ENCODE results near the gene AGAP1.

The AGAP1 gene

GRCh38 chr2:235934774-235935484, 441.1 kb downstream of the AGAP1 start:
- no peaks in the 10 kb centered on the region for H3K27me3 ChIP-seq (replicated peaks)
- no peak for TF ChIP-seq CTCF (IDR thresholded peaks at IDR 0.05; ENCODE audit: low read depth, low read length, missing control alignments)
- no peak overlapping the region for H3K27ac ChIP-seq
- no peaks in the 10 kb centered on the region for H3K36me3 ChIP-seq (replicated peaks)
- no peak for DNase-seq
- no peak overlapping the region for H3K4me3 ChIP-seq (ENCODE audit: low read depth, low read length)
- in situ Hi-C loops (cut with HindIII; ENCODE audit: low pct_ligation_motif_present, low sequenced_read_pairs) = no loop called here

- no peaks in the 10 kb centered on the region for H3K36me3 ChIP-seq (replicated peaks)
- TF ChIP-seq CTCF (IDR thresholded peaks at IDR 0.05; ENCODE audit: low read depth, low read length, missing control alignments) = no peak
- no peak overlapping the region for H3K27ac ChIP-seq
- H3K27me3 ChIP-seq (replicated peaks) = no peaks in the 10 kb centered on the region
- H3K4me3 ChIP-seq (ENCODE audit: low read depth, low read length) = no peak overlapping the region
- no peak for DNase-seq
- in situ Hi-C loops (cut with HindIII; ENCODE audit: low pct_ligation_motif_present, low sequenced_read_pairs) = no loop called here
These were observed 441.9 kb downstream of the AGAP1 start for GRCh38 chr2:235935773-235936172.

- in situ Hi-C loops (cut with HindIII; ENCODE audit: low pct_ligation_motif_present, low sequenced_read_pairs) = no loop called here
- H3K27ac ChIP-seq = no peak overlapping the region
- peak; percentile 64 for TF ChIP-seq CTCF (IDR thresholded peaks at IDR 0.05; ENCODE audit: low read depth, low read length, missing control alignments)
- no peak overlapping the region for H3K4me3 ChIP-seq (ENCODE audit: low read depth, low read length)
- no peaks in the 10 kb centered on the region for H3K36me3 ChIP-seq (replicated peaks)
- H3K27me3 ChIP-seq (replicated peaks) = no peaks in the 10 kb centered on the region
- no peak for DNase-seq
These were observed 442.6 kb downstream of the AGAP1 start for GRCh38 chr2:235936493-235936892.

- DNase-seq = no peak
- no peaks in the 10 kb centered on the region for H3K36me3 ChIP-seq (replicated peaks)
- no peaks in the 10 kb centered on the region for H3K27me3 ChIP-seq (replicated peaks)
- in situ Hi-C loops (cut with HindIII; ENCODE audit: low pct_ligation_motif_present, low sequenced_read_pairs) = no loop called here
- TF ChIP-seq CTCF (IDR thresholded peaks at IDR 0.05; ENCODE audit: low read depth, low read length, missing control alignments) = no peak
- H3K4me3 ChIP-seq (ENCODE audit: low read depth, low read length) = no peak overlapping the region
- no peak overlapping the region for H3K27ac ChIP-seq
These were observed 443.2 kb downstream of the AGAP1 start for GRCh38 chr2:235937087-235937486.

GRCh38 chr2:235937526-235937925, 443.7 kb downstream of the AGAP1 start:
- no peak overlapping the region for H3K4me3 ChIP-seq (ENCODE audit: low read depth, low read length)
- no peak for DNase-seq
- in situ Hi-C loops (cut with HindIII; ENCODE audit: low pct_ligation_motif_present, low sequenced_read_pairs) = no loop called here
- TF ChIP-seq CTCF (IDR thresholded peaks at IDR 0.05; ENCODE audit: low read depth, low read length, missing control alignments) = no peak
- no peaks in the 10 kb centered on the region for H3K27me3 ChIP-seq (replicated peaks)
- no peak overlapping the region for H3K27ac ChIP-seq
- H3K36me3 ChIP-seq (replicated peaks) = no peaks in the 10 kb centered on the region

- DNase-seq = no peak
These were observed 444.1 kb downstream of the AGAP1 start for GRCh38 chr2:235937936-235938335.

More at GRCh38 chr2:235937936-235938335, 444.1 kb downstream of the AGAP1 start:
- in situ Hi-C loops (cut with HindIII; ENCODE audit: low pct_ligation_motif_present, low sequenced_read_pairs) = no loop called here
- H3K4me3 ChIP-seq (ENCODE audit: low read depth, low read length) = no peak overlapping the region
- no peak overlapping the region for H3K27ac ChIP-seq
- no peak for TF ChIP-seq CTCF (IDR thresholded peaks at IDR 0.05; ENCODE audit: low read depth, low read length, missing control alignments)
- no peaks in the 10 kb centered on the region for H3K27me3 ChIP-seq (replicated peaks)
- no peaks in the 10 kb centered on the region for H3K36me3 ChIP-seq (replicated peaks)

All from brain microvascular endothelial cell (primary cell).